Activated T-helper 2 cell treated with anti-CD3 and anti-CD28 coated beads, Interferon-gamma antibody, Interleukin-2, Interleukin-4, amounts not matched to agents 10 μg/mL and 5 μg/mL and 100 μg/mL, durations not matched to agents 14 hours and 24 hours and 36 hours (primary cell): ENCODE results near the gene ERMAP. TPM values are rescaled to one million over a fixed set of nuclear protein-coding genes. Genes with fewer than 3 reads are reported as not detected.

Experiments
- DNase-seq: peaks from one replicate; pipeline ENCODE4 v3.0.0; 2021; ENCODE audit warnings: low spot score
- H3K27ac Mint-ChIP-seq: one replicate; pipeline ENCODE4 v1.8.0; 2021; ENCODE audit warnings: mixed read lengths
- H3K27me3 Mint-ChIP-seq: one replicate; pipeline ENCODE4 v1.8.0; 2021; ENCODE audit warnings: low read depth, mixed read lengths
- H3K36me3 Mint-ChIP-seq: one replicate; pipeline ENCODE4 v1.8.0; 2021; ENCODE audit warnings: low read depth, mixed read lengths
- H3K4me1 Mint-ChIP-seq: one replicate; pipeline ENCODE4 v1.8.0; 2021; ENCODE audit warnings: low read depth, mixed read lengths
- H3K4me3 Mint-ChIP-seq: one replicate; pipeline ENCODE4 v1.8.0; 2021; ENCODE audit warnings: low read depth, mild to moderate bottlenecking, moderate library complexity, mixed read lengths
- H3K9me3 Mint-ChIP-seq: one replicate; pipeline ENCODE4 v1.8.0; 2021; ENCODE audit warnings: mixed read lengths
- intact Hi-C: fragments of 100-400 bp; cut with micrococcal nuclease; formaldehyde crosslinking; loops from one replicate; pipeline ENCODE4 v1.15.1; 2023
- total RNA-seq: library from RNA; stranded (reverse); gene quantifications from 2 replicates; pipeline ENCODE4 v1.2.3, GENCODE V29; 2022

ERMAP gene
- total RNA-seq, result 3.1 and 4.8 TPM in 2 replicates

GRCh38 chr1:42816585-42817439 is at the start of gene ERMAP, which contains the start of gene SVBP:
TSS of gene ERMAP (plus strand) at chr1:42817122. CDS start at chr1:42830449, 13,327 bp downstream.
TSS of gene SVBP (minus strand) at chr1:42817397. CDS start at chr1:42816544, 853 bp downstream.
- Mint-ChIP-seq H3K27ac (peak within 1 kb of the TSS; percentile 84), H3K27me3 (no peaks in the 10 kb centered on the region), H3K4me3 (peak within 1 kb of the TSS; percentile 85), H3K36me3 (peaks cover 8% of the 10 kb centered on the region), H3K4me1 (peaks cover 22% of the 10 kb centered on the region), H3K9me3 (no peaks in the 10 kb centered on the region)
- peak; percentile 89 for DNase-seq
- intact Hi-C loops, result loop anchor here (1.0 to 2.0 kb wide), 3 partner anchors 29 to 142 kb away; partner anchors contain the start of genes C1orf50, P3H1, SLC2A1 and ZNF691

GRCh38 chr1:42767510-42768000 is 49.4 kb upstream of the ERMAP start:
- H3K9me3 Mint-ChIP-seq, result no peaks in the 10 kb centered on the region
- H3K27me3 Mint-ChIP-seq, result no peaks in the 10 kb centered on the region
- H3K4me1 Mint-ChIP-seq, result peaks cover 20% of the 10 kb centered on the region
- intact Hi-C loops, result loop anchor here (1.0 to 10.0 kb wide), 7 partner anchors 49 to 433 kb away; partner anchors contain the start of genes ERMAP, FOXJ3, PPCS and PPIH
- H3K36me3 Mint-ChIP-seq, result peaks cover 27% of the 10 kb centered on the region
- H3K27ac Mint-ChIP-seq, result peak overlapping the region; percentile 88
- no peak for DNase-seq
- H3K4me3 Mint-ChIP-seq, result no peak overlapping the region

- Mint-ChIP-seq H3K4me3 (no peak overlapping the region), H3K9me3 (no peaks in the 10 kb centered on the region), H3K27ac (no peak overlapping the region), H3K27me3 (no peaks in the 10 kb centered on the region), H3K4me1 (peaks cover 24% of the 10 kb centered on the region), H3K36me3 (peaks cover 29% of the 10 kb centered on the region)
- intact Hi-C loops, result loop anchor here (5.0 to 10.0 kb wide), 3 partner anchors 79 to 433 kb away; partner anchors contain the start of genes FOXJ3, PPCS, ZMYND12 and ZNF691
- no peak for DNase-seq
Measured at GRCh38 chr1:42768172-42768571, 48.8 kb upstream of the ERMAP start.

- Mint-ChIP-seq H3K36me3 (peaks cover 40% of the 10 kb centered on the region), H3K4me3 (peak overlapping the region; percentile 13)
- intact Hi-C loops, result loop anchor here (5.0 to 10.0 kb wide), 3 partner anchors 77 to 435 kb away; partner anchors contain the start of genes FOXJ3, PPCS, ZMYND12 and ZNF691
Measured at GRCh38 chr1:42769811-42770210, 47.1 kb upstream of the ERMAP start.

GRCh38 chr1:42773420-42773819 is 43.5 kb upstream of the ERMAP start:
- no peaks in the 10 kb centered on the region for H3K27me3 Mint-ChIP-seq
- peaks cover 74% of the 10 kb centered on the region for H3K36me3 Mint-ChIP-seq
- intact Hi-C loops, result no loop called here

More at GRCh38 chr1:42769811-42770210, 47.1 kb upstream of the ERMAP start:
- Mint-ChIP-seq H3K9me3 (no peaks in the 10 kb centered on the region), H3K27me3 (no peaks in the 10 kb centered on the region), H3K27ac (no peak overlapping the region), H3K4me1 (peaks cover 31% of the 10 kb centered on the region)
- no peak for DNase-seq

GRCh38 chr1:42774928-42775526 is 41.9 kb upstream of the ERMAP start:
- H3K4me1 Mint-ChIP-seq, result peaks cover 41% of the 10 kb centered on the region
- no peaks in the 10 kb centered on the region for H3K27me3 Mint-ChIP-seq
- intact Hi-C loops, result no loop called here
- DNase-seq, result no peak
- no peak overlapping the region for H3K27ac Mint-ChIP-seq
- H3K36me3 Mint-ChIP-seq, result peaks cover 76% of the 10 kb centered on the region
- no peak overlapping the region for H3K4me3 Mint-ChIP-seq
- H3K9me3 Mint-ChIP-seq, result no peaks in the 10 kb centered on the region

More at GRCh38 chr1:42773420-42773819, 43.5 kb upstream of the ERMAP start:
- no peaks in the 10 kb centered on the region for H3K9me3 Mint-ChIP-seq
- no peak for DNase-seq
- H3K4me3 Mint-ChIP-seq, result no peak overlapping the region
- peaks cover 36% of the 10 kb centered on the region for H3K4me1 Mint-ChIP-seq
- H3K27ac Mint-ChIP-seq, result peak overlapping the region; percentile 33

- intact Hi-C loops, result no loop called here
- Mint-ChIP-seq H3K9me3 (no peaks in the 10 kb centered on the region), H3K27ac (no peak overlapping the region), H3K36me3 (peaks cover 76% of the 10 kb centered on the region), H3K27me3 (no peaks in the 10 kb centered on the region), H3K4me1 (peaks cover 47% of the 10 kb centered on the region), H3K4me3 (no peak overlapping the region)
- no peak for DNase-seq
Measured at GRCh38 chr1:42776502-42776901, 40.4 kb upstream of the ERMAP start.

GRCh38 chr1:42777852-42778251 is 39.1 kb upstream of the ERMAP start:
- intact Hi-C loops, result loop anchor here (2.0 kb wide), 2 partner anchors 69 to 145 kb away; partner anchors contain the start of gene ZNF691
- Mint-ChIP-seq H3K9me3 (no peaks in the 10 kb centered on the region), H3K27ac (no peak overlapping the region)

GRCh38 chr1:42779725-42780124 is 37.2 kb upstream of the ERMAP start:
- peaks cover 65% of the 10 kb centered on the region for H3K36me3 Mint-ChIP-seq
- intact Hi-C loops, result loop anchor here (2.0 kb wide), 3 partner anchors 67 to 293 kb away; partner anchors contain the start of gene ZNF691
- H3K27me3 Mint-ChIP-seq, result no peaks in the 10 kb centered on the region
- no peaks in the 10 kb centered on the region for H3K9me3 Mint-ChIP-seq
- DNase-seq, result no peak
- no peak overlapping the region for H3K4me3 Mint-ChIP-seq
- H3K27ac Mint-ChIP-seq, result peak overlapping the region; percentile 17
- H3K4me1 Mint-ChIP-seq, result peaks cover 33% of the 10 kb centered on the region

More at GRCh38 chr1:42777852-42778251, 39.1 kb upstream of the ERMAP start:
- Mint-ChIP-seq H3K4me3 (no peak overlapping the region), H3K27me3 (no peaks in the 10 kb centered on the region), H3K4me1 (peaks cover 42% of the 10 kb centered on the region), H3K36me3 (peaks cover 74% of the 10 kb centered on the region)
- DNase-seq, result no peak

- Mint-ChIP-seq H3K36me3 (peaks cover 60% of the 10 kb centered on the region), H3K27me3 (no peaks in the 10 kb centered on the region), H3K27ac (no peak overlapping the region), H3K4me1 (peaks cover 29% of the 10 kb centered on the region), H3K4me3 (no peak overlapping the region), H3K9me3 (no peaks in the 10 kb centered on the region)
- intact Hi-C loops, result loop anchor here (2.0 kb wide), 1 partner anchor 293 kb away; no protein-coding TSS in a partner anchor
- no peak for DNase-seq
Measured at GRCh38 chr1:42780176-42780575, 36.7 kb upstream of the ERMAP start.

GRCh38 chr1:42783092-42783491 is 33.8 kb upstream of the ERMAP start:
- Mint-ChIP-seq H3K36me3 (peaks cover 37% of the 10 kb centered on the region), H3K27ac (no peak overlapping the region), H3K4me1 (peaks cover 36% of the 10 kb centered on the region), H3K9me3 (no peaks in the 10 kb centered on the region), H3K4me3 (no peak overlapping the region), H3K27me3 (no peaks in the 10 kb centered on the region)
- intact Hi-C loops, result no loop called here
- DNase-seq, result no peak

- H3K4me1 Mint-ChIP-seq, result peaks cover 25% of the 10 kb centered on the region
- no peaks in the 10 kb centered on the region for H3K27me3 Mint-ChIP-seq
- intact Hi-C loops, result no loop called here
Measured at GRCh38 chr1:42784547-42784945, 32.4 kb upstream of the ERMAP start.

More at GRCh38 chr1:42784547-42784945, 32.4 kb upstream of the ERMAP start:
- Mint-ChIP-seq H3K4me3 (no peak overlapping the region), H3K36me3 (peaks cover 28% of the 10 kb centered on the region), H3K9me3 (no peaks in the 10 kb centered on the region), H3K27ac (no peak overlapping the region)
- DNase-seq, result no peak
